HG03442 (cell line): ENCODE data around the gene ZNF783.
"Not testable (repeated sequence)": the region's sequence is repeated elsewhere in the genome, so short reads cannot be mapped to it uniquely, and the experiment has no call there.

Source experiments
- ATAC-seq: cut with Tn5 transposase; IDR thresholded peaks from one replicate; pipeline ENCODE4 v1.9.1; 2021; ENCODE audit warnings: mild to moderate bottlenecking, moderate library complexity; ENCODE audit not compliant: unreplicated experiment

The ZNF783 gene

GRCh38 chr7:149322737-149323136 is 60.7 kb downstream of the ZNF783 start:
- ATAC-seq, result no peak

GRCh38 chr7:149325248-149325647 is 63.3 kb downstream of the ZNF783 start:
- ATAC-seq, result no peak

GRCh38 chr7:149329265-149329664 is 67.3 kb downstream of the ZNF783 start:
- no peak for ATAC-seq

GRCh38 chr7:149329766-149330334 is 67.9 kb downstream of the ZNF783 start:
- no peak for ATAC-seq

GRCh38 chr7:149330914-149331567 is 69.0 kb downstream of the ZNF783 start:
- ATAC-seq, result no peak

GRCh38 chr7:149332602-149333320 is 70.8 kb downstream of the ZNF783 start:
- not testable (repeated sequence) for ATAC-seq

GRCh38 chr7:149333321-149333717 is 71.3 kb downstream of the ZNF783 start:
- ATAC-seq, result no peak

- no peak for ATAC-seq
These were observed 72.2 kb downstream of the ZNF783 start for GRCh38 chr7:149334219-149334618.
